22Rv1 (cell line): ENCODE data around the gene ANKS1B.
"Not testable (repeated sequence)": the region's sequence is repeated elsewhere in the genome, so short reads cannot be mapped to it uniquely, and the experiment has no call there.

ENCODE experiments used
- H3K27ac ChIP-seq: fragments of 450-650 bp; 2 replicates; pipeline ENCODE4 v1.5.1; 2017
- CTCF ChIP-seq: fragments of 450-650 bp; IDR thresholded peaks from 2 replicates; pipeline ENCODE4 v1.5.1; 2017; ENCODE audit warnings: mild to moderate bottlenecking
- ZFX ChIP-seq: fragments of 450-650 bp; IDR thresholded peaks from 2 replicates; pipeline ENCODE4 v1.6.1; 2017; ENCODE audit warnings: antibody characterized with exemption, borderline replicate concordance

Gene ANKS1B

GRCh38 chr12:99732131-99732530, 252.6 kb downstream of the ANKS1B start:
- no peak for TF ChIP-seq CTCF
- no peak for TF ChIP-seq ZFX
- no peak overlapping the region for H3K27ac ChIP-seq

GRCh38 chr12:99722690-99723486, 261.8 kb downstream of the ANKS1B start:
- no peak overlapping the region for H3K27ac ChIP-seq
- TF ChIP-seq CTCF, result no peak
- no peak for TF ChIP-seq ZFX

GRCh38 chr12:99721715-99722275, 262.9 kb downstream of the ANKS1B start:
- H3K27ac ChIP-seq, result no peak overlapping the region
- no peak for TF ChIP-seq CTCF
- TF ChIP-seq ZFX, result no peak

- not testable (repeated sequence) for H3K27ac ChIP-seq
These were observed 264.7 kb downstream of the ANKS1B start for GRCh38 chr12:99720083-99720465.

GRCh38 chr12:99719411-99720082, 265.2 kb downstream of the ANKS1B start:
- H3K27ac ChIP-seq, result not testable (repeated sequence)

GRCh38 chr12:99715841-99716510, 268.8 kb downstream of the ANKS1B start:
- not testable (repeated sequence) for H3K27ac ChIP-seq

GRCh38 chr12:99714921-99715320, 269.8 kb downstream of the ANKS1B start:
- H3K27ac ChIP-seq, result not testable (repeated sequence)

- H3K27ac ChIP-seq, result no peak overlapping the region
- TF ChIP-seq CTCF, result no peak
- TF ChIP-seq ZFX, result no peak
These were observed 270.7 kb downstream of the ANKS1B start for GRCh38 chr12:99713946-99714520.

GRCh38 chr12:99712281-99712680, 272.5 kb downstream of the ANKS1B start:
- TF ChIP-seq CTCF (no peak), ZFX (no peak)
- no peak overlapping the region for H3K27ac ChIP-seq
